HG02970 (cell line): ENCODE data around the gene TLCD5.

Source experiments
- ATAC-seq: cut with Tn5 transposase; IDR thresholded peaks from one replicate; pipeline ENCODE4 v1.9.1; 2021; ENCODE audit warnings: mild to moderate bottlenecking, moderate library complexity, moderate number of reproducible peaks; ENCODE audit not compliant: unreplicated experiment, low FRiP score

Gene TLCD5

DNA sequence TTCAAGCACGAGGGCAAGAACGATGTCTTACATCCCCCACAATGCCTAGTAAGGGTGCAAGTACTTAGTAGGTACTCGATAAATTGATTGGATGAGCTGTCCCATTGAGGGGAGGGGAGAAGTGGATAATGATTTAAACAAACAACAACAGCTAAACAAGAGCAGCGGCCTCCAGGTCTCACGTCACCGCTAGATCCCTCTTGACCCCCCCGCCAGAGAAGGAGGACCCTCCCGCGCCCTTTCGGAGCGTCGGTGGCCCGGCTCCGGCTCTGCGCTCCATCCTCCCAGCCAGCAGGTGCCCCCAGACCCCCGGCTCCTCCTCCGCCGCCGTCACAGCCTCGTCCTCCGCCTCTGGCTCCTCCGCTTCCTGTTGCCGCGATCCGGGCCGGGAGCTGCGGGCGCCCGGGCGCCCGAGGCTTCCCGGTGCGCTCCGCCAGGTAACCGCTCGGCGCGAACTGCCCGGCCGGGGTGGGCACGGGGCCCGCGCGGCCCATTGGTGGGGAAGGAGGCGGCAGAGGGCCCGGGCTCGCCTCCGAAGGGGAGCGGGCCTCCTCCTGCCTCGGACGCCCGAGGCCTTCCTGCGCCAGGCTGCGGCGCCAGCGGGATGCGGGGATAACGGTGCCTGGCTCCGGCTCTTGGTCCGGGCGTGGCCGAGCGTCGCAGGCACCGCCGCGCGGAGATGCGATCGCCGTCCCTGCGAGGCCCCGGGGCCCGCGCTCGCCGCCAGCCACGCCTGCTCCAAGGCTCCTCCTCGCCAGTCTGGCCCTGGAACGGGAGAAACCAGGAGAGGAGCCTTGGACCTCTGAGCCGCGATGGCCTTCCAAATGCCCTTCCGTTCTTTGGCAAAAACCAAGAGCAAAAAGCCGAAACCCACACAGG, at the start of gene TLCD5:
Gene TLCD5, plus strand, starts transcription at position 368 of the 879 bp plus-strand sequence. CDS start 2,143 bp downstream, outside the sequence.
- ATAC-seq: no peak

GRCh38 chr11:120279502-120279901, 45.6 kb upstream of the TLCD5 start:
- no peak for ATAC-seq

DNA sequence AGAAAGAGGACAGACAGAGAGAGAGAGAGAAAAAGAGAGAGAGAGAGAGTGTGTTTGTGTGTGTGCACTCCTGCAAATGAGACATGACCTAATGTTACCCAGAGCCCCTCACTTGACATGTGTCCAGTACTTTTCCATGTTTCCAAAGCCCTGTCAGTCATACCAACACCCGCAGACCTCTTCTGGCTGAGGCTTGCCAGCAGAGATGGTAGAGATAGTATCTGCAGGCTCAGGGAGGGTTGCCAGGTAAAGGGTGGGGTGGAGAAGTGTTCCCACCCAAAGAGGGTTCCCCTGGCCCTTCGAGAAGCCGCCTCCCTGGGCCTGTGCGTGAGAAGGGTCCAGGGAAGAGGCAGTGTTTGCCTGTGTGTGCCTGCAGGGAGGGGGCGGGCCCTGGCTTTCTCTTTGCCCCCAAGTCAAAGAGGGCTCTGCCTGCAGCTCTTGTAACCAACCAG, 44.5 kb upstream of the TLCD5 start:
- no peak for ATAC-seq

- no peak for ATAC-seq
Observed at GRCh38 chr11:120281143-120281795, 43.8 kb upstream of the TLCD5 start.

GRCh38 chr11:120283124-120283523, 42.0 kb upstream of the TLCD5 start:
- no peak for ATAC-seq

DNA sequence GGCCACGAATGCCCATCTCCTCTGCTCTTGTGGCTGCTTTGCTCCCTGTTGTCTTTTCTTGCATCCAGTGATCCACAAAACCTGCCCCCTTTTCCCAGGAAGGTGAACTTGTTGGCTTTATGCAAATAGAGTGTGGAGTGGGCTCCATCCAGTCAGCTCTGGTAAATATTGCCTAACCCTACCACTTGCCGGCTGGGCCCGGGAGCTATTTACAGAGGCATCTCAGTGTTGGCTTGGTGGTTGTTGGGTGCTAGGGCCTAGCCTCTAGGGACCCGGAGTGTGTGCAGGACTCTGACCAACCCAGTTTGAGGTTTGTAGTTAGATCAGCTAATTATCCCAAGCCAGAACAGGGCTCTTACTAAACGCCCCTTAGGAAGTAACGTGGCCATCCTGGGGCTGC, 40.8 kb upstream of the TLCD5 start:
- ATAC-seq: no peak

- ATAC-seq: no peak
Observed at GRCh38 chr11:120285256-120285655, 39.8 kb upstream of the TLCD5 start.

DNA sequence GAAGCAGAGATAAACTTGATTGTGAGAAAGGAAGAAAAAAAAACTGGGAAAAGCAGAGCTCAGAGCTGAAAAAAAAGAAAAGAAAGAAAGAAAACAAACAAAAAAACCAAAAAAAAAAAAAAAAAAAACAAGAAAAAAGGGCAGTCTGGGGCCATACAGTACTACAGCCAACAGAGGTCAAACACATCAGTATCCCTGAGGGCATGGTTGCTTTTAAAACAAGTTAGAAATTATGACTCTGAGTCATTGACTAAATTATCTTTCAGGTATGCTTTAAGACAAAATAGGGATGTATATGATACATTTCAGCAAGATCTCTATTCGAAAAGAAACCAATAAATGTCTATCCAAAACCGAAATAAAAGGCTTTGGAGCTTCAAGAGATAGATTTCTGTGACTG, 37.1 kb upstream of the TLCD5 start:
- no peak for ATAC-seq

GRCh38 chr11:120289426-120289825, 35.7 kb upstream of the TLCD5 start:
- ATAC-seq: no peak

- ATAC-seq: no peak
Observed at GRCh38 chr11:120290956-120291355, 34.1 kb upstream of the TLCD5 start.

GRCh38 chr11:120293038-120293800, 31.9 kb upstream of the TLCD5 start:
- no peak for ATAC-seq

DNA sequence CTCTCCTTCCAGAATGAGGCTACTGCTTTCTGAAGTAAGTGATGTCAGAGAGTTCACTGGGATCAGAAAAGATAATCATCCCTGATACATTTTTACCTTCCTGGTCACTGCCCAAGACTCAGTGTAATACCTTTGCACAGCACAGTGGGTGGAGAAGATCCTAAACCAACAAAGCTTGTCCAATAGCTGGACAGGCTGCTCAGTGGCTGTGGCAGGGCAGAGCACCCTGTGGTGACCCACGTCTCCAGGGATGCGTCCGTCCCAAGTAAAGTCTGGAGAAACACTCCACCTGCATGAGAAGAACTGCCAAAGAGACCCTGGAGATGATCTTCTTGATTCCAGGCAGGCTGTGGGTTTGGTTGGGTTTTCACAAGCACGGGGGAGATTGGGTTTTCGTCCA, 31.0 kb upstream of the TLCD5 start:
- no peak for ATAC-seq

- no peak for ATAC-seq
Observed at GRCh38 chr11:120295099-120295498, 30.0 kb upstream of the TLCD5 start.

- no peak for ATAC-seq
Observed at GRCh38 chr11:120296554-120296953, 28.5 kb upstream of the TLCD5 start.

DNA sequence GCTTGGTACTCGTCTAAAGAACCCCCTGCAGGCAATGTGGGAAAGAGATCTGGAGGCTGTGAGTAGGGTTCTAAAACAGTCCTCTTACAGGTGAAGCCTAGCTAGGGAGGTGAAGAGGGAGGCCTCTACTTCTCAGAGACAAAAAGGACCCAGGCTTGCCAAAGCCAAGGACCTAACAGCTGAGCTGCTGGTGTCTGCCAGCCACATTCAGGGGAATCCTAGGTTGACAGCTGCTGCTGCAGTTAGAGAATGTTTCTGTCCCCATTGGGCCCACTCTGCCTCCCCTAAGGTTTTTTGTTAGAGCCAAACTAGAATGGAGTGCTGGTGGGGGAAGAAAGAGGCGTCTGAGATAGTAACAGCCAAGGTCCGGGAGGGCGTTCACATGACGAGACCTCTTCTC, 26.6 kb upstream of the TLCD5 start:
- ATAC-seq: no peak

DNA sequence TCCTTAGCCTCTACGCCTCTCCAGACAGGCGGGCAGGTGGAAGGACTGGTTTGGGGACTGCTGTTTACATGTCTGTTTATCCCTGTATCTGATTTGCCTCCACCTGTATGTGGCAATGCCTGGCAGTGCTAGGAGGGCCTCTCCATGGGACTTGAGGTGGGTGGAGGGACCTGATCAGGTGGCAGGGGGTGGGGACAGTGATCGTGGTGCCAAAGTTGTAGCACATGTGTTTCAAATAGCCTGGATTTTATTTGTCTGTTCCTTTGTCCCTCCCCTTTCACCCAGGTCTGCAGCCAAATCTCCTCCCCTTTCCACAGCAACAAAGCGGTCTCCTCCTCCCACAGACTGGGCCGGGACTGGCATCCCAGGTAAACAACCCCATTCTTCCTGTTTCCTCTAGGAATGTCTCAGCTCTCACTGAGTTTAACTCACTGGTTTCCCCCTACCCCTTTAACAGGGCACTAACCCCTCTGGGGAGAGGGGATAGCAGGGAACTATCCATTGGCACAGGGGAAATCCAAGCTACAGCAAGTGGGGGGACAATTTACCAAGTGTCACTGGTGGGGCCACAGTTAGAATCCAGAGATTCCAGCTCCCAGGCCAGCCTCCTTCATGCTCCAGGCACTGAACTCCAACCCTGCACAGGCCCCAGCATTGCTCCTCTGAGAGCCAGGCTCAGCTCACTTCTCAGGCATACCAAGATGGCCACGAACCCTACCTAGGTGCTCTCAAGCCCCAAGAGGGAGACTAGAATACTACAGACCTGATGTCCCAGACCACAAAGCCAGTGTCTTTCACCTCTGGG, 22.9 kb upstream of the TLCD5 start:
- no peak for ATAC-seq

- no peak for ATAC-seq
Observed at GRCh38 chr11:120303004-120303637, 22.0 kb upstream of the TLCD5 start.

GRCh38 chr11:120304526-120304925, 20.6 kb upstream of the TLCD5 start:
- ATAC-seq: no peak

- ATAC-seq: no peak
Observed at GRCh38 chr11:120305286-120305685, 19.8 kb upstream of the TLCD5 start.
